ENCODE results near the gene CCNL1.
"Not testable (repeated sequence)": the region's sequence is repeated elsewhere in the genome, so short reads cannot be mapped to it uniquely, and the experiment has no call there.

GRCh38 chr3:157178503-157179364 is 18.8 kb upstream of the CCNL1 start:
- not testable (repeated sequence) for TF ChIP-seq CTCF (IDR thresholded peaks at IDR 0.05); POLR2AphosphoS5 (IDR thresholded peaks at IDR 0.05; ENCODE audit: low read depth, low read length); SIN3A (IDR thresholded peaks at IDR 0.05; ENCODE audit: borderline replicate concordance, insufficient read depth, low read depth, low read length)

Measured in Panc1 (cell line).